GM19193 (cell line): Measurements from ENCODE around the gene YWHAH.

Source experiments
- POLR2A ChIP-seq: IDR thresholded peaks from 4 replicates; pipeline ENCODE4 v1.6.1; 2011; ENCODE audit not compliant: insufficient read depth, insufficient read length; ENCODE audit errors: extremely low read depth

The YWHAH gene

DNA sequence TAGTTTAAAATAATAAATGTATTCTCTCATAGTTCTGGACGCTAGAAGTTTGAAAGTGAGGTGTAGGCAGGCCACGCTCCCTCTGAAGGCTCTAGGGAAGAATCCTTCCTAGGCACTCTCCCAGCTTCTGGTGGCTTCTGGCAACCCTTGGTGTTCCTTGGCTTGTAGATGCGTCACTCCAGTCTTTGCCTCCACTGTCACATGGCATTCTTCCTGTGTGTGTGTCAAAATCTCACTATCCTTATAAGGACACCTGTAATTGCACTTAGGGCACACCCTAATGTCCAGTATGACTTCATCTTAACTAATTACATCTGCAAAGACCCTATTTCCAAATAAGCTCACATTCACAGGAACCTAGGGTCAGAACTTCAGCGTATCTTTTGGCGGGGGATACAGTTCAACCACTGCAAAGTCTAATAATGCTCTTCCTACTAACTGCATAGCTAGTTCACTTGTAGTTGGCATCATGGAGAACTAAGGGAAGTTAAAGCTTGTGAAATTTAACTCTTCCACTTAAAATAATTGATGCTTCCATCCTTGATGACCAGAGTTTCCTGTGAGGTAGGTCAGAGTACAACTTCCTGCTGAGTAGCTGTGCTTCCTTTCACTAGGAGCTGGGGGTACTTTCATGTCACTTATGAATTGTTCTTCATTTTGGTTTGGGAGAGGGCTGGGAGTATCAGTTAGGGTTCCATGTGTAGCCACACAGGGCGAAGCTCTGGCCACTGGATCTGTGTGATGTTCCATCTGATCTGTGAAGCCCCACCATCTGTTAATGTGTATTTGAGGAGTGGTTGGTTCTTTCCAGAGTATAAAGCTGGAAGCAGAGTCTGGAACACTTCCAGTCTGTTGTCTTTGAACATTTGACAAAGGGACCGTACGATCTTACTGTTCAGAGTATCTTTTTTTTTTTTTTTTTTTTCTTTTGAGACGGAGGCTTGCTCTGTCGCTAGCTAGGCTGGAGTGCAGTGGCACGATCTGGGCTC, 10.5 kb downstream of the YWHAH start:
- TF ChIP-seq POLR2A = no peak

DNA sequence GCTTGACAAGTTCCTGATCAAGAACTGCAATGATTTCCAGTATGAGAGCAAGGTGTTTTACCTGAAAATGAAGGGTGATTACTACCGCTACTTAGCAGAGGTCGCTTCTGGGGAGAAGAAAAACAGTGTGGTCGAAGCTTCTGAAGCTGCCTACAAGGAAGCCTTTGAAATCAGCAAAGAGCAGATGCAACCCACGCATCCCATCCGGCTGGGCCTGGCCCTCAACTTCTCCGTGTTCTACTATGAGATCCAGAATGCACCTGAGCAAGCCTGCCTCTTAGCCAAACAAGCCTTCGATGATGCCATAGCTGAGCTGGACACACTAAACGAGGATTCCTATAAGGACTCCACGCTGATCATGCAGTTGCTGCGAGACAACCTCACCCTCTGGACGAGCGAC, 12.0 kb downstream of the YWHAH start:
- TF ChIP-seq POLR2A = no peak

DNA sequence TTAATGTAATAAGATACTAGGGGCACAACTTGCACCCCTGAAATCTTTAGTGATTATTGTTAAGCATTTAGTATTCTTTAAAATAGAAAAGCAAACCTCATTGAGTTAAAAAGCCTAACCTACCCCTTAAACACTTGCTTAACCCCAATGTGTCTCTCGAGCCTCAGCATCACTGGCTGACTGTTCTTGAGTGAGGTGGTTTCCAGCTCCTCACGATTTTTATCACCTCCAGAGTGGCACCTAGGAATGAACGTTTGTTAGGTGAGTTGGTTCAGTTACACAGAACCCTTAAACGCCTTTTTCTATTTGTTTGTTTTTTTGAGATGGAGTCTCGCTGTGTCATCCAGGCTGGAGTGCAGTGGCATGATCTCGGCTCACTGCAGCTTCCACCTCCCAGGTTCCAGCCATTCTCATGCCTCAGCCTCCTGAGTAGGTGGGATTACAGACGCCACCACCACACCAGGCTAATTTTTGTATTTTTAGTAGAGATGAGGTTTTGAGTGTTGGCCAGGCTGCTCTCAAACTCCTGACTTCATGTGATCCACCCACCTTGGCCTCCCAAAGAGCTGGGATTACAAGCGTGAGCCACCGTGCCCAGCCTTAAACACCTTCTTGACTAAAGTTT, 13.7 kb downstream of the YWHAH start:
- no peak for TF ChIP-seq POLR2A

DNA sequence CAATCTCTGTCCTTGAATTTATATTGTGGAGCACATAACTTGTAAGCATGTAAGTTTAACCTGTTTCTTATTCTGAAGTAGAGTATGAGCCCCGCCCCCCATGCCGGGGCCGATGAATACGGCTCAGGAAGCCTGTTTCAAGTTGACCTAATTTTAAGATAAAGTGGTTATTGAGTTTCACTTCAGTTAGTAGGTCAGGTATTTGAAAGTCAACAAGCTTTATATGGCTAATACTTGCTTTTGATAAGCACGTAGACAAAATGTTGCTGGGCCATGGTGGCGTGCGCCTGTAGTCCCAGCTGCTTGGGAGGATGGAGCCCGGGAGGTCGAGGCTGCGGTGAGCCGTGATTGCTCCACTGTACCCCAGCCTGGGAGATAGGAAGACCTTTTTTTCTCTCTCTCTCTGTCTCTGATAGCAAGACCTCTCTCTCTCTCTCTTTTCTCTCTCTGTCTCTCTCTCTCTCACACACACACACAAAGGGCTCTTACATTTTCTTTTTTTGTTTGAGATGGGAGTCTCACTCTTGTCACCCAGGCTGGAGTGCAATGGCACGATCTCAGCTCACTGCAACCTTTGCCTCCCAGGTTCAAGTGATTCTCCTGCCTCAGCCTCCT, 14.4 kb downstream of the YWHAH start:
- no peak for TF ChIP-seq POLR2A

DNA sequence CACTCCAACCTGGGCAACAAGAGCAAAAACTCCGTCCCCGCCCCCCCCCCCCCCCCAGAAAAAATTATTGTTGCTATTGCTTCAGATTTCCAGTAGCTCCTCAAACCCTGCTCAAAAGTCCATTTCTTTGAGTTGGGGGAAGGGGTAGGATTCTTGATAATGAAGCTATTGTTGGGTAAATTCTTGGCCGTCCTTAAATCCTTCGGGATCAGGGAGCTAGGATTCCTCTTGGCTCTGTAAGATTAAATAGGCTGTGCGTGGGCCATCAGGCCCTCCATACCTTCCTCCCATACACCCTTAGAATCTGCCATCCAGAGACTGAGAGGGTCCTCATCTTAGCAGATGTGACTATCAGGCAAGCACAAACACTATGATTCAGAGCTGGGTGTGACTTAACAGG, 16.4 kb downstream of the YWHAH start:
- TF ChIP-seq POLR2A = no peak

DNA sequence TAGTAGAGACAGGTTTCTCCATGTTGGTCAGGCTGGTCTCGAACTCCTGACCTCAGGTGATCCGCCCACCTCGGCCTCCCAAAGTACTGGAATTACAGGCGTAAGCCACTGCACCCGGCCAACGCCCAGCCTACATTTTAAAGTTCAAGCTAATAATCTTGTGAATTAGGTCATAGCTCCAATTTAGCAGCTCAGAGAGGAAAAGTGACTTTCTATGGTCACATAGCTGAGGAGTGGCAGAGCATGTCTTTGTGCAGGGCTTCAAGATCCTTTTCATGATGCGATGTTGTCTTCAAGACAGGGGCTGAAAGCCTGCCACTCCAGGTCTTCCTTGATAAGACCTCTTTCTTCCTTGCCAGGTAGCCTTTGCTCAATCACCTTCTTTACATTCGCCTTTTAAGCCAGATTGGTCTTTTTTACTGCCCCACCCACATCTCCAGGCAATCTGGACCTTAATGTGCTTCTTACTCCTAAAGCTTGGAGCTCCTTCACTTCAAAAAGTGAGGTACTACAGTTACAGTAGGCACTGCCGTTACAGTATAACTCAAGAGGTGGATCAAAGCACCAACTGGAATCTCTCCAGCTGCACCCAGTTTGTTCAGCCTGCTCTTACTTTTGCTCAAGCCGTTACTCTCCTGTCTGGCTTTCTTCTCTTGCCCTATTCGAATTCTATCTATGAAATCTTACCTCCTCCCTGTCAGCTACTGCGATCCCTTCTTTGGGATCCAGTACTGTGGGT, 18.2 kb downstream of the YWHAH start:
- TF ChIP-seq POLR2A = no peak

DNA sequence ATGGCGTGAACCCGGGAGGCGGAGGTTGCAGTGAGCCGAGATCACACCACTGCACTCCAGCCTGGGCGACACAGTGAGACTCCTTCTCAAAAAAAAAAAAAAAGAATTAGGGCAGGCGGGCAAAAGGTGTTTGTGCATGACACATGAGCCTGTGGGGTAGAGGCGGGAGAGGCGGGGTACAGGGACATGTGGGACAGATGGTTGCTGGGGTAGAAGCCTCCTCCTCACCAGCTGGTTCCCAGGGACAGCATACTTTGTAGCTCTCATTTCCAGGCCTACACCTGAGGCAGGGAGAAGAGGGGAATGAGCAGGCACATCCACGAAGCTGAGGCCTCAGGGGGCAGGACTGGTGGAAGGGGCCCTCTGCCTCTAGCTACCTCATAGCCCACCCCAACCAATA, 23.7 kb downstream of the YWHAH start:
- no peak for TF ChIP-seq POLR2A

DNA sequence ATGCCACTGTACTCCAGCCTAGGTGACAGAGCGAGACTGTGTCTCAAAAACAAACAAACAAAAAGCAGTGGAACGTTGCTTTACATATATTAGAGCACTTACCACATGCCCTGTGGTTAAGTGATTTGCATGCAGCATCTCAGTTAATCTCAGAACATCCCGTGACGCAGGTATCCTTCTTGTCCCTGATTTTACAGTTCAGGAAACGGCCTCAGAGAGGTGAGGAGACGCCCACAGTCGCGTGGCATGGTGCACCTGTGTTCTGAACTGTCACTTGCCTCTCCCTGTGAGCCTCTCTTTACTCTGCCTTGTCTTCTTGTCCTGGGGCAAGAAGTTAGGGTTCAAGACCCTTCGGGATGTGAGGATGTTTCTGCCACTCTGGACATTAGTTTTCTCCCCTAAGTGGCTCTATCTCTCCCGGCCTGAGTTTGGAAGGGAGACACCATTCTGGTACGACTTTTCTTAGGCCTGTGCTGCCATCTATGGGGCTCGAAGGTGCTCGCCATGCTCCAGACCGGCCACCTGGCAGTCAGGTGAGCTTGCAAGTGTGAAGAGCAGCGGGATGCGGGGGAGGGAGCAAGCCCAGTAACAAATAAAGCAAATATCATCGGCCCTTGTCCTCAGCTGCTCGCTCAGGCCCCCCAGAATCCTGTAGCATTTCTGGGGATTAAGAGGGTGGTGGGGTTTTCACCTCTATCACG, 25.6 kb downstream of the YWHAH start:
- no peak for TF ChIP-seq POLR2A

DNA sequence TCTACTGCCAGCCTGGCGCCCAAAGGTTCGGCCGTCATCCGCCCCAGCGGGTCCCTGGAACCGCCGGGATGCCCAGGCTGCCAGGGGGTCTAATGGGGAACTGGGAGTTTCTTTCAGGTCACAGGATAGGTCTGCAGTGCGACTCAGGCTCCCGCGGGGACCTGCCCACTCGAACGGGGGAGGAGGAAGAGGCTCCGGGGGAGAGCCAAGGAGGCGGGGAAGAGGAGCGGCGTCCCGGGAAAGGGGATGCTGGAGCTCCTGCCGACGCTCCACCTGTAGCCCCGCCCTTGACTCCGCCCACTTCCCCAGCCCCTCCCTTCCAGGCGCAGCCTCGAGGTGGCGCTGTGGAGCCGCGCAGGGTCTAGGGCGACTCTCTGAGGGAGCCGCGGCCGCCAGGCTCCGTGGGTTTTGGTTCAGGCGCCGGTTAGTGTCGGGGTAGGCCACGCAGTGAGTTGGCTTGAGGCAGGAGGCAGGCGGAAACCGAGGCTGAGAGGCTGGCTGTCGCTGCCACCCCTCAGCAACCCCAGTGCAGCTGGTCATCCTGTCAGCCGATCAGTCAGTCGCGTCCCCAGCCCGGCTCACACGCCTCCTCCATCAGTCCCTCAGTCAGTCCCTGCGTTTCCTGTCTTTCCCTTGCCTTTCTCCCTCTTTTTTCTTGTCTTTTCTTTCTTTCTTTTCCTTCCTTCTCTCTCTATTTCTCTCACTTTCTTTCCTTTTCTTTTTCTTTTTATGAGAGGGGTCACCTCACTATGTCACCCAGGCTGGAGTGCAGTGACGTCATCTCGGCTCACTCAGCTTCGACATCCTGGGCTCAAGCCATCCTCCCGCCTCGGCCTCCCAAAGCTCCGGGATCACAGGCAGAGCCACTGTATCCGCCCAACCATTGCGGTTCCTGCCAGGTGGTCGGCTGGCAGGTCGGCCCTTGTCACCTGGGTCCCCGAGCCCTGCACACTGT, 26.4 kb downstream of the YWHAH start:
- TF ChIP-seq POLR2A = no peak

DNA sequence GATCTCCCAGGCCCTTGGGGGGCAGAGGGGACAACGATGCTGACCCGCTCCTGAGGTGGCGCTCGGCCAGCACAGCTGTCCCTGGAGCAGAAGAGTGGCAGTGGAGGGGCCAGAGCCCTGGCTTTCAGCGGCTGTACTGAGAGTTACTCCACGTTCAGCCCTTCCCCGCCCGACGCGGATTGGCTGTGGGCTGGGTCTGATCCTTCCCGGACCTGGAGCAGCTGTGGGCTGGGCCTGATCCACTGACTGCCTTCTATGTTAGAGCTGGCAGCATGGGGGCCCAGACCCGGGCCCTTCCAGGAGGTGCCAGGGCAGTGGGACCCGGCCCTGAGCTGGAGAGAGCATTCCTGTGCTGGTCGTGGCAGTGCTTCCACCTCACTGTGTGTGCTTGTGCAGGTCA, 27.8 kb downstream of the YWHAH start:
- no peak for TF ChIP-seq POLR2A

DNA sequence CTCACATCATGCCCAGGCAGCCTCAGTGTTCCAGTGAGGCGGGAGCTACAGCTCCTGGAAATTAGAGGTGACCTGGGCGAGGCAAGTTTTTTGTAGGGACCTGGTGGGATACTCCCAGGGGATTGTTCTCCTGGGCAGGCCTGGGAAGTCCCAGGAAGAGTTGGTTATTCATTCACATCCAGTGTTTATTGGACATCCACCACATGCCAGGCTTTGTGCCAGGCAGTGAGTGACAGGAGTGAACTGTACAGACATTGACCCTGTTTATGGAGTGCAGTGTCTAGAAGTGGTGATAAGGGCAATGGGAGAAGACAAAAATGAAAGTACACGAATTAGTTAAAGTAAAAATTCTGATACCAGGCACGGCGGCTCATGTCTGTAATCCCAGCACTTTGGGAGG, 29.4 kb downstream of the YWHAH start:
- TF ChIP-seq POLR2A = no peak

DNA sequence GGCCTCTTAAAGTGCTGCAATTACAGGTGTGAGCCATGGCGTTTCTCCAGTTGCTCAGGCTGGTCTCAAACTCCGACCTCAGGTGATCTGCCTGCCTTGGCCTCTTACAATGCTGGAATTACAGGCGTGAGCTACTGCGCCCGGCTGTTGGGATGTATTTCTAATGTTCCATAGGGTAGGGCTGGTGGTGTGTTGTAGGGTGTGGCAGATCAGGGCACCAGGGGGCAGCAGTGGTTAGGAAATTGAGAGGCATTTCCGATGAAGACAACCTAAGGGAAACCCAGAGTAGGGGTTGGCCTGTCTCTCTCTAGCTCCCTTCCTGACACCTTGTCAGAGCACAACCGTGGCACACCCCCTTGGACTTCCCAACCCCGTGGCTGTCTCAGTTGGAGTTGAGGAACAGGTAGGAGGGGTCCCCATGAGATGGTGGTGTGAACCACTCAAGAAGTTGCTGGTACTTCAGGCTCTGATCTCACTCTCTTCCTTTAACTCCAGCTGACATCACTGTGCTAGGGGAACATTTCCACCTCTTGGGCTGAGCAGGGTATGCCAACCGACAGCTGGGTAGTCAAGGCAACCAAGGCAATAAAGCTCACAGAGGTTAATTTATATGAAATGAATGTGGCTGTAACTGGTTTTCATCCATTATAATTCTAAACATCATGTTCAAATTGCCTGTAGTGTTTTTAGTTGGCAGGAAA, 33.0 kb downstream of the YWHAH start:
- TF ChIP-seq POLR2A = no peak

DNA sequence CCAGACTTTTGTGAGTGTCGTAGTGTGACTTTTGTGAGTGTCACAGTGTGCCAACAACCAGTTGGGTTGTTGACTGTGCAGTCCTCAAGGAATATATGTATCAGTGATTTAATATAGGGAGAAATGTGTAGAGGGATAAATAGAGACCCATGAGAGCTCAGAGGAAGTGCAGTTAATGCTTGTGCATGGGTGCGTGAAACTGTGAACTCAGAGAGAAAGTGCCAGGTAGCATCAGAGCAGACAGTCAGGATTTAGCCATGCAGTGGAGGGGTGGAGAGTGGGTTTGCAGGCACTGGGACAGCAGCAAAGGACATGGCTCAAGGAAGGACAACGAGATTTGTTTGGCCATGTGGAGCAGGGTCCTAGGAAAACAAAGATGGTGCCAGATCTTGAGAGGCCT, 33.6 kb downstream of the YWHAH start:
- TF ChIP-seq POLR2A = no peak
